ENCODE data around the gene SPATS1.

Gene SPATS1

DNA sequence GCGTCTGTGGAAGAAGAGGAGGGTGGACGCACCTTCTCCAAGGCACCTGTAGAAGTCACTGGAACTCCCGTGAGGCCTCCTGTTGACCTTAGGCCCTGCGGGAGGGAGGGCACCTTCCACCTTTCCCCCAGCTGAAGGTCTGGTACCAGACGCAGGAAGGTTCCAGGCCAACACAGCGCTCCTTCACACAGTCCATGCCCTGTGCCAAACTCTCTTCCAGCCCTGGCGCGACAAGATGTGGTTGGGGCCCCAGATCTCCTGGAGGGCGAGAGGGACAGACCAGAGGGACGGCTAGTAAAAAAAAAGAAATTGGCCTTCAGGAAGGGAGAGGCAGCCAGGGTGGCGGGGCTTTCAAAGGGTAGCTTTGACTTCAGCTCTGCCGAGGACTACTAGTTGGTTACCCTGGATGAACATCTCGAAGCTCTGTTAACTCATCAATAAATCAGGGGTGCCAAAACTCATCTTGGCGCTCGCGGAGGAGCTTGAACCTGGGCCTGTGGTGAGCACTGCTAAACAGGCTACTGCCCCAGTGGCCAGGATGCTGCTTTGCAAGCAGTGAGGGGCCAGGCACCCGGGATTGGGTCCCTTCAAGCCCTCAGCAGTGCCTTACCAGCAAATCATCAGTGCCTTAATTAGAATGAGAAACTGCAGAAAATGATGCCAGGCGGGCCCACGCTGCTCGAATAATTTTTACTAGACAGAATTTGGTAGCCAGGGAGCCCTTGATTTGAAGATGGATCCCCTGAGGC is 44.2 kb upstream of the SPATS1 start:
- DNase-seq (ENCODE audit: extremely low spot score): no peak
- CTCF ChIA-PET: interaction anchor here (0.7 to 1.3 kb wide), 4 partner anchors 9 to 41 kb away, joined by 3 to 5 read pairs (median 4); partner anchors contain the start of gene AARS2
- TF ChIP-seq, protein P1, sequence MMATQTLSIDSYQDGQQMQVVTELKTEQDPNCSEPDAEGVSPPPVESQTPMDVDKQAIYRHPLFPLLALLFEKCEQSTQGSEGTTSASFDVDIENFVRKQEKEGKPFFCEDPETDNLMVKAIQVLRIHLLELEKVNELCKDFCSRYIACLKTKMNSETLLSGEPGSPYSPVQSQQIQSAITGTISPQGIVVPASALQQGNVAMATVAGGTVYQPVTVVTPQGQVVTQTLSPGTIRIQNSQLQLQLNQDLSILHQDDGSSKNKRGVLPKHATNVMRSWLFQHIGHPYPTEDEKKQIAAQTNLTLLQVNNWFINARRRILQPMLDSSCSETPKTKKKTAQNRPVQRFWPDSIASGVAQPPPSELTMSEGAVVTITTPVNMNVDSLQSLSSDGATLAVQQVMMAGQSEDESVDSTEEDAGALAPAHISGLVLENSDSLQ (IDR thresholded peaks at IDR 0.05): no peak
- TF ChIP-seq HDGF (IDR thresholded peaks at IDR 0.05; ENCODE audit: borderline replicate concordance) (no peak), TARDBP (IDR thresholded peaks at IDR 0.05) (no peak), L3MBTL2 (conservative IDR thresholded peaks at IDR 0.05) (no peak), FOXK2 (IDR thresholded peaks at IDR 0.05) (no peak)
- POLR2A ChIA-PET: interaction anchor here (0.6 to 1.1 kb wide), 2 partner anchors 11 to 20 kb away, joined by 3 read pairs; no protein-coding TSS in a partner anchor

DNA sequence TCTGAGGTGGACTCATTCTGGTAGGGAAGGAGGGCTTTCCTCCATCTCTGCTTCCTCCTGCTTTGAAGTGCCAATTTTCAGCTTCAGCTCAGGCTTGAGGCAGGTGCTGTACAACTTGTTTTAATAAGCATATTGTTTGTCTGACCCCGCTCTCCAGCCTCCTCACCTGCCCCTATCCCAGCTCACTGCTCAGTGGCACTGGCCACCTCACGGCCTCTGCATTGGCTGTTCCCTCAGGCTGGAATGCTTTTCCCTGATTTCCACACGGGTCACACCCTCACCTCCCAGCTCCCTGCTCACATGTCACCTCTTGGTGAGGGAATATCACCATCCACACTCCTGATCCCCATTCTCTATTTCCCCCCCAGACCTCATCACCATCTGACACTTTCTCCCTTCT is 43.6 kb upstream of the SPATS1 start:
- TF ChIP-seq TARDBP (IDR thresholded peaks at IDR 0.05) (no peak), L3MBTL2 (conservative IDR thresholded peaks at IDR 0.05) (no peak), NFRKB (IDR thresholded peaks at IDR 0.05) (no peak), FOXM1 (IDR thresholded peaks at IDR 0.05; ENCODE audit: borderline replicate concordance) (no peak), FOXK2 (IDR thresholded peaks at IDR 0.05) (no peak), LEF1 (IDR thresholded peaks at IDR 0.05; ENCODE audit: borderline replicate concordance) (no peak), ZNF384 (IDR thresholded peaks at IDR 0.05) (no peak), SUZ12 (IDR thresholded peaks at IDR 0.05) (no peak), FOXA1 (IDR thresholded peaks at IDR 0.05) (no peak), ARNT (IDR thresholded peaks at IDR 0.05) (no peak), SP1 (IDR thresholded peaks at IDR 0.05) (no peak), ELF4 (IDR thresholded peaks at IDR 0.05) (no peak), BHLHE40 (IDR thresholded peaks at IDR 0.05; ENCODE audit: borderline replicate concordance) (no peak), CTBP1 (IDR thresholded peaks at IDR 0.05; ENCODE audit: borderline replicate concordance) (no peak), HDGF (IDR thresholded peaks at IDR 0.05; ENCODE audit: borderline replicate concordance) (no peak)
- TF ChIP-seq, protein P1 (IDR thresholded peaks at IDR 0.05): no peak
- ChIA-PET CTCF (interaction anchor here (0.6 to 1.3 kb wide), 5 partner anchors 9 to 121 kb away, joined by 3 to 5 read pairs (median 3); partner anchors contain the start of gene AARS2), POLR2A (interaction anchor here (0.9 kb wide), 1 partner anchor 14 kb away, joined by 6 read pairs; the partner anchor contains the start of gene AARS2)
- no peak for DNase-seq (ENCODE audit: extremely low spot score)

DNA sequence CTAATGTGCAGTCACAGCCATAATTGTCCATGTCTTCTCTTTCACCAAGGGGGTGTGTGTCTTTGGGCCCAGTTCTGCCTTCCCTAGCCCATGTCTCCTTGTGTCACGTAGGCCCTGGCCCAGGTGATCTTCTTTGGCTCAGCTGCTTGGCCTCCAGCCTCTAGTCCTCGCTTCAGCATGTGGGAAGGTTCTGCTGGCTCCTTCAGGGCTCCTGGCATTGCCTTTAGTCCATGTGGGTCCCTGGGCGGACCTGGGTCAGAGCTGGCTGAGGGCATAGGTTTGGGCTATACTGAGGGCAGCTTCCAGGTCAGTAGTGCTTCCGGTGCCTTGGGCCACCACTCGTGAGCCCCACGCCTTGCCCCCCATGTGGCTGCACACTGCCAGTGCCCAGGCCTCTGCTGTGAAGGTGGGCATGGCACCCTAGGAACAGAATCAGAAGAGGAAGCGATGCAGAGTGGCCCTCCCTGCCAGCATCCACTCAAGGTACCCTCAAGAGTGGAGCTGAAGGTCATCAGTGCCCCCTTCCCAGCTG is 42.1 kb upstream of the SPATS1 start:
- ChIA-PET CTCF (no interaction called here), POLR2A (interaction anchor here (1.3 to 1.6 kb wide), 3 partner anchors 8 to 53 kb away, joined by 3 to 4 read pairs (median 4); partner anchors contain the start of gene HSP90AB1)
- TF ChIP-seq CTBP1 (IDR thresholded peaks at IDR 0.05; ENCODE audit: borderline replicate concordance) (no peak), HDGF (IDR thresholded peaks at IDR 0.05; ENCODE audit: borderline replicate concordance) (no peak), TARDBP (IDR thresholded peaks at IDR 0.05) (no peak), ZNF384 (IDR thresholded peaks at IDR 0.05) (no peak), FOXM1 (IDR thresholded peaks at IDR 0.05; ENCODE audit: borderline replicate concordance) (no peak), FOXA1 (IDR thresholded peaks at IDR 0.05) (no peak), SP1 (IDR thresholded peaks at IDR 0.05) (no peak), LEF1 (IDR thresholded peaks at IDR 0.05; ENCODE audit: borderline replicate concordance) (no peak), FOXK2 (IDR thresholded peaks at IDR 0.05) (no peak), ARNT (IDR thresholded peaks at IDR 0.05) (no peak), SUZ12 (IDR thresholded peaks at IDR 0.05) (no peak), BHLHE40 (IDR thresholded peaks at IDR 0.05; ENCODE audit: borderline replicate concordance) (no peak), L3MBTL2 (conservative IDR thresholded peaks at IDR 0.05) (no peak), ELF4 (IDR thresholded peaks at IDR 0.05) (no peak), NFRKB (IDR thresholded peaks at IDR 0.05) (no peak)
- TF ChIP-seq, protein P1 (IDR thresholded peaks at IDR 0.05): no peak
- no peak for DNase-seq (ENCODE audit: extremely low spot score)

DNA sequence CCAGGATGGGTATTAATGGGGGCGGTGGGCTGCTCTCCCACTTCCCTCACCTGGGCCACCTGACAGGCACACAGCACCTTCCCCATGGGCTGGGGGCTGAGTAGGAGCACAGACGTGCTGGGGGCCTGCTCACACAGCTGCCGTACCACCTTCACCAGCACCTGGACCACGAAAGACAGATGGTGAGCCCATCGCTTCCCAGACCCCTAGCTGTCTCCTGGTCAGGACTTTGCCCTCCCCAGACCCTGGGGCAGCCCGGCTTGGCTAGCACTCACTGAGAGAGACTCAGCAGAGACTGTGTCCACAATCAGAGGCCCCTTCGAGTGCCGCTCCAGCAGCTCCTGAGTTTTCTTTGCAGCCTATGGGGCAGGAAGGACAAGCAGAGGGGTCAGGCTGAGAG is 41.3 kb upstream of the SPATS1 start:
- ChIA-PET POLR2A (interaction anchor here (0.9 to 1.6 kb wide), 4 partner anchors 8 to 54 kb away, joined by 3 to 4 read pairs (median 4); partner anchors contain the start of gene HSP90AB1), CTCF (no interaction called here)
- TF ChIP-seq ZNF384 (IDR thresholded peaks at IDR 0.05) (no peak), FOXK2 (IDR thresholded peaks at IDR 0.05) (no peak), CTBP1 (IDR thresholded peaks at IDR 0.05; ENCODE audit: borderline replicate concordance) (no peak), HDGF (IDR thresholded peaks at IDR 0.05; ENCODE audit: borderline replicate concordance) (no peak), L3MBTL2 (conservative IDR thresholded peaks at IDR 0.05) (no peak), FOXA1 (IDR thresholded peaks at IDR 0.05) (no peak), ARNT (IDR thresholded peaks at IDR 0.05) (no peak), NFRKB (IDR thresholded peaks at IDR 0.05) (no peak), ELF4 (IDR thresholded peaks at IDR 0.05) (no peak), BHLHE40 (IDR thresholded peaks at IDR 0.05; ENCODE audit: borderline replicate concordance) (no peak), SUZ12 (IDR thresholded peaks at IDR 0.05) (no peak), TARDBP (IDR thresholded peaks at IDR 0.05) (no peak), SP1 (IDR thresholded peaks at IDR 0.05) (no peak), LEF1 (IDR thresholded peaks at IDR 0.05; ENCODE audit: borderline replicate concordance) (no peak)
- TF ChIP-seq, protein P1 (IDR thresholded peaks at IDR 0.05): no peak
- DNase-seq (ENCODE audit: extremely low spot score): no peak
